Measurements from ENCODE around the gene AFAP1.

DNA sequence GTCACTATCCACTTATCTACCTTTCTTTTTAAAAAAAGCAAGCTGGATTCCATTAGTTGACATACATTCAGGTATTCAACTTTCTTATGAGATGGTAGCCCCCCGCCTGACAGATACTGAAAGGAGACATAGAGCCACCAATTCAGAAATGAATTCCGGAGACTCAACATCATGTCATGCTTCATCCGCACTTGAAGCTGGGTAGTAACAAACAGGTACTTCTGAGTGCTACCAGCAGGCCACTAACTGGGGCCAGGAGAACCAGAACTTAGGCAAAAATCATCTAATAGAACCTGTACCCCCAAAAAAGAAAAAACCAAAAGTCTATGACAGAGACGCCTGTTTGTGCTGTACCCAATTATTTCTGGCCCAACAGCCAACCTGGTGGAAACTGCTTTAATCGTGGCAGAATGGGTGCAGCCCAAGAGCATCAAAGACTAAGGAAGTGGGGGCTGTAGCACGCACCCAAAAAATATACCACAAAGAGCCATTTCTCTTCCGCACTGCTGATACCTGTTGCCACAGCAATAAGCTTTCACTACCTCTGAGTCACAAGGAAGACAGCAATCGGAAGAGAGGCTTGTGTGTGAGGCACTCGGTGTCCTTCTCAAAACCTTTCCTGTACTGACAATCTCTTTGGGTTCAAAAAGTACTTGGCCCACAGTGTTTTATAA lies 84.8 kb downstream of the AFAP1 start:
- TF ChIP-seq EZH2 (IDR thresholded peaks at IDR 0.05) (no peak), EZH2phosphoT487 (IDR thresholded peaks at IDR 0.05) (no peak)
- TF ChIP-seq, protein P1, sequence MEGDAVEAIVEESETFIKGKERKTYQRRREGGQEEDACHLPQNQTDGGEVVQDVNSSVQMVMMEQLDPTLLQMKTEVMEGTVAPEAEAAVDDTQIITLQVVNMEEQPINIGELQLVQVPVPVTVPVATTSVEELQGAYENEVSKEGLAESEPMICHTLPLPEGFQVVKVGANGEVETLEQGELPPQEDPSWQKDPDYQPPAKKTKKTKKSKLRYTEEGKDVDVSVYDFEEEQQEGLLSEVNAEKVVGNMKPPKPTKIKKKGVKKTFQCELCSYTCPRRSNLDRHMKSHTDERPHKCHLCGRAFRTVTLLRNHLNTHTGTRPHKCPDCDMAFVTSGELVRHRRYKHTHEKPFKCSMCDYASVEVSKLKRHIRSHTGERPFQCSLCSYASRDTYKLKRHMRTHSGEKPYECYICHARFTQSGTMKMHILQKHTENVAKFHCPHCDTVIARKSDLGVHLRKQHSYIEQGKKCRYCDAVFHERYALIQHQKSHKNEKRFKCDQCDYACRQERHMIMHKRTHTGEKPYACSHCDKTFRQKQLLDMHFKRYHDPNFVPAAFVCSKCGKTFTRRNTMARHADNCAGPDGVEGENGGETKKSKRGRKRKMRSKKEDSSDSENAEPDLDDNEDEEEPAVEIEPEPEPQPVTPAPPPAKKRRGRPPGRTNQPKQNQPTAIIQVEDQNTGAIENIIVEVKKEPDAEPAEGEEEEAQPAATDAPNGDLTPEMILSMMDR (IDR thresholded peaks at IDR 0.05) = no peak

Measured in neural progenitor cell (in vitro differentiated cells).